Stimulated activated CD8-positive, alpha-beta memory T cell treated with anti-CD3 and anti-CD28 coated beads, Interleukin-4, amount 100 ng/mL, for 1 hour (primary cell): ENCODE measurements around the gene HSPA1L.
"Not testable (repeated sequence)": the region's sequence is repeated elsewhere in the genome, so short reads cannot be mapped to it uniquely, and the experiment has no call there.

ENCODE experiments used
- DNase-seq, 2 donors: peaks; one replicate each; pipeline ENCODE4 v3.0.0-alpha.2; 2020; ENCODE audit warnings: low read depth in 2 of 2, low spot score in 1 of 2

The HSPA1L gene

GRCh38 chr6:31815025-31815838 is at the start of gene HSPA1L, which contains the start of gene HSPA1A:
Gene HSPA1L, minus strand, starts transcription at chr6:31815283. Its CDS starts 3,311 bp downstream, at chr6:31811972.
Gene HSPA1A, plus strand, starts transcription at chr6:31815543. Its CDS starts 214 bp downstream, at chr6:31815757.
- peak; percentile 40 to 53 for DNase-seq

GRCh38 chr6:31864818-31865204 is 49.7 kb upstream of the HSPA1L start:
- DNase-seq: no peak

- not testable (repeated sequence) for DNase-seq
These were observed 49.1 kb upstream of the HSPA1L start for GRCh38 chr6:31864123-31864562.

- DNase-seq: peak; percentile 90 to 99
These were observed 47.5 kb upstream of the HSPA1L start, which contains the start of gene NEU1 for GRCh38 chr6:31862344-31863235. Gene NEU1, minus strand, starts transcription at chr6:31862821. Its CDS starts 45 bp downstream, at chr6:31862776.

GRCh38 chr6:31861919-31862343 is 46.8 kb upstream of the HSPA1L start:
- no peak for DNase-seq

GRCh38 chr6:31861150-31861549 is 46.1 kb upstream of the HSPA1L start:
- DNase-seq: no peak

GRCh38 chr6:31860349-31860748 is 45.3 kb upstream of the HSPA1L start:
- DNase-seq: no peak

- DNase-seq: no peak
These were observed 44.8 kb upstream of the HSPA1L start for GRCh38 chr6:31859923-31860322.

- no peak for DNase-seq
These were observed 43.6 kb upstream of the HSPA1L start for GRCh38 chr6:31858707-31859106.

- not testable (repeated sequence) for DNase-seq
These were observed 42.7 kb upstream of the HSPA1L start for GRCh38 chr6:31857774-31858173.

- not testable (repeated sequence) for DNase-seq
These were observed 37.1 kb upstream of the HSPA1L start for GRCh38 chr6:31851980-31852718.

- no peak for DNase-seq
These were observed 36.4 kb upstream of the HSPA1L start for GRCh38 chr6:31851485-31851832.

- DNase-seq: no peak
These were observed 35.8 kb upstream of the HSPA1L start for GRCh38 chr6:31850765-31851484.

- DNase-seq: no peak
These were observed 32.3 kb upstream of the HSPA1L start for GRCh38 chr6:31847276-31847978.

GRCh38 chr6:31844507-31844906 is 29.4 kb upstream of the HSPA1L start:
- DNase-seq: no peak

GRCh38 chr6:31842053-31842452 is 27.0 kb upstream of the HSPA1L start:
- DNase-seq: no peak

GRCh38 chr6:31839779-31840126 is 24.7 kb upstream of the HSPA1L start:
- DNase-seq: not testable (repeated sequence)

- no peak for DNase-seq
These were observed 23.9 kb upstream of the HSPA1L start for GRCh38 chr6:31838968-31839367.

GRCh38 chr6:31838114-31838553 is 23.1 kb upstream of the HSPA1L start:
- not testable (repeated sequence) for DNase-seq
